Measurements from ENCODE around the gene KRT72.
"Not testable (repeated sequence)": the region's sequence is repeated elsewhere in the genome, so short reads cannot be mapped to it uniquely, and the experiment has no call there.

The KRT72 gene

GRCh38 chr12:52607314-52607713, 6.1 kb upstream of the KRT72 start:
- no peak for DNase-seq (ENCODE audit: low read depth, low spot score)

GRCh38 chr12:52606581-52607218, 5.4 kb upstream of the KRT72 start:
- DNase-seq (ENCODE audit: low read depth, low spot score): no peak

GRCh38 chr12:52606096-52606495, 4.8 kb upstream of the KRT72 start:
- DNase-seq (ENCODE audit: low read depth, low spot score): no peak

- no peak for DNase-seq (ENCODE audit: low read depth, low spot score)
These were observed 4.3 kb upstream of the KRT72 start for GRCh38 chr12:52605542-52605941.

- no peak for DNase-seq (ENCODE audit: low read depth, low spot score)
These were observed 3.6 kb upstream of the KRT72 start for GRCh38 chr12:52604859-52605258.

- no peak for DNase-seq (ENCODE audit: low read depth, low spot score)
These were observed 2.1 kb upstream of the KRT72 start for GRCh38 chr12:52603314-52603713.

GRCh38 chr12:52602552-52602951, 1.3 kb upstream of the KRT72 start:
- no peak for DNase-seq (ENCODE audit: low read depth, low spot score)

GRCh38 chr12:52601671-52602070, 408 bp upstream of the KRT72 start:
- no peak for DNase-seq (ENCODE audit: low read depth, low spot score)

GRCh38 chr12:52600475-52600874, 788 bp downstream of the KRT72 start:
- no peak for DNase-seq (ENCODE audit: low read depth, low spot score)

- DNase-seq (ENCODE audit: low read depth, low spot score): no peak
These were observed 1.2 kb downstream of the KRT72 start for GRCh38 chr12:52600071-52600470.

- DNase-seq (ENCODE audit: low read depth, low spot score): no peak
These were observed 2.3 kb downstream of the KRT72 start for GRCh38 chr12:52598966-52599365.

GRCh38 chr12:52594237-52594636, 7.0 kb downstream of the KRT72 start:
- not testable (repeated sequence) for DNase-seq (ENCODE audit: low read depth, low spot score)

GRCh38 chr12:52591521-52591920, 9.7 kb downstream of the KRT72 start:
- no peak for DNase-seq (ENCODE audit: low read depth, low spot score)

GRCh38 chr12:52590021-52590420, 11.2 kb downstream of the KRT72 start:
- DNase-seq (ENCODE audit: low read depth, low spot score): no peak

GRCh38 chr12:52587563-52587962, 13.7 kb downstream of the KRT72 start:
- DNase-seq (ENCODE audit: low read depth, low spot score): no peak

- no peak for DNase-seq (ENCODE audit: low read depth, low spot score)
These were observed 15.3 kb downstream of the KRT72 start for GRCh38 chr12:52585946-52586345.

GRCh38 chr12:52585066-52585465, 16.2 kb downstream of the KRT72 start:
- no peak for DNase-seq (ENCODE audit: low read depth, low spot score)

- DNase-seq (ENCODE audit: low read depth, low spot score): no peak
These were observed 17.0 kb downstream of the KRT72 start for GRCh38 chr12:52584156-52584682.

GRCh38 chr12:52582971-52583456, 18.2 kb downstream of the KRT72 start:
- peak; percentile 9 for DNase-seq (ENCODE audit: low read depth, low spot score)

GRCh38 chr12:52582486-52582885, 18.8 kb downstream of the KRT72 start:
- DNase-seq (ENCODE audit: low read depth, low spot score): no peak

- DNase-seq (ENCODE audit: low read depth, low spot score): no peak
These were observed 19.8 kb downstream of the KRT72 start for GRCh38 chr12:52581481-52581880.

- DNase-seq (ENCODE audit: low read depth, low spot score): no peak
These were observed 20.2 kb downstream of the KRT72 start for GRCh38 chr12:52581066-52581465.

GRCh38 chr12:52580496-52580895, 20.8 kb downstream of the KRT72 start:
- no peak for DNase-seq (ENCODE audit: low read depth, low spot score)
